Measurements from ENCODE around the gene PRTG. TPM values are rescaled to one million over a fixed set of nuclear protein-coding genes. Genes with fewer than 3 reads are reported as not detected.

Gene PRTG
- total and polyA plus RNA-seq, 12 donors, result 0.40 to 4.3 (median 2.8) TPM

GRCh38 chr15:55707951-55708350 is 35.0 kb downstream of the PRTG start:
- H3K27me3 ChIP-seq, result no peaks in the 10 kb centered on the region
- TF ChIP-seq POLR2A (IDR thresholded peaks at IDR 0.05) (no peak), CTCF (IDR thresholded peaks at IDR 0.05) (no peak)
- no peaks in the 10 kb centered on the region for H3K36me3 ChIP-seq (replicated peaks in 1 of 2)
- intact Hi-C loops (cut with DNase I), result no loop called here
- H3K27ac ChIP-seq, result no peak overlapping the region
- H3K4me3 ChIP-seq, result no peak overlapping the region
- 91 to 95% (median 92%) methylated on average over 4 of the region's 4 CpGs for WGBS, 4 donors
- DNase-seq, result no peak
- no peaks in the 10 kb centered on the region for H3K4me1 ChIP-seq (replicated peaks in 1 of 2)
- no peaks in the 10 kb centered on the region for H3K9me3 ChIP-seq (replicated peaks in 1 of 3)

- WGBS, 4 donors, result 91 to 94% (median 92%) methylated on average over 3 of the region's 3 CpGs
- Histone ChIP-seq H3K36me3 (replicated peaks in 1 of 2) (no peaks in the 10 kb centered on the region), H3K9me3 (replicated peaks in 1 of 3) (no peaks in the 10 kb centered on the region), H3K4me1 (replicated peaks in 1 of 2) (no peaks in the 10 kb centered on the region), H3K4me3 (no peak overlapping the region), H3K27ac (no peak overlapping the region), H3K27me3 (no peaks in the 10 kb centered on the region)
- intact Hi-C loops (cut with DNase I), result no loop called here
- TF ChIP-seq POLR2A (IDR thresholded peaks at IDR 0.05), result no peak
- TF ChIP-seq CTCF (IDR thresholded peaks at IDR 0.05), result no peak
- no peak for DNase-seq
Observed at GRCh38 chr15:55707518-55707917, 35.4 kb downstream of the PRTG start.

GRCh38 chr15:55703873-55704301 is 39.1 kb downstream of the PRTG start:
- H3K27ac ChIP-seq, result no peak overlapping the region
- H3K27me3 ChIP-seq, result no peaks in the 10 kb centered on the region
- H3K9me3 ChIP-seq (replicated peaks in 1 of 3), result no peaks in the 10 kb centered on the region
- 50 to 69% (median 60%) methylated on average over 2 of the region's 2 CpGs for WGBS, 4 donors
- no peak for DNase-seq
- H3K36me3 ChIP-seq (replicated peaks in 1 of 2), result no peaks in the 10 kb centered on the region
- no peaks in the 10 kb centered on the region for H3K4me1 ChIP-seq (replicated peaks in 1 of 2)
- no peak overlapping the region for H3K4me3 ChIP-seq
- no peak for TF ChIP-seq CTCF (IDR thresholded peaks at IDR 0.05)
- TF ChIP-seq POLR2A (IDR thresholded peaks at IDR 0.05), result no peak
- intact Hi-C loops (cut with DNase I), result no loop called here

- 94 to 98% (median 96%) methylated on average over 2 to 6 of the region's 6 CpGs for WGBS, 4 donors
- no peaks in the 10 kb centered on the region for H3K27me3 ChIP-seq
- no peak for TF ChIP-seq POLR2A (IDR thresholded peaks at IDR 0.05)
- TF ChIP-seq CTCF (IDR thresholded peaks at IDR 0.05), result no peak
- H3K4me1 ChIP-seq (replicated peaks in 1 of 2), result no peaks in the 10 kb centered on the region
- DNase-seq, result no peak
- no peaks in the 10 kb centered on the region for H3K9me3 ChIP-seq (replicated peaks in 1 of 3)
- intact Hi-C loops (cut with DNase I), result no loop called here
- no peaks in the 10 kb centered on the region for H3K36me3 ChIP-seq (replicated peaks in 1 of 2)
- H3K27ac ChIP-seq, result no peak overlapping the region
- no peak overlapping the region for H3K4me3 ChIP-seq
Observed at GRCh38 chr15:55700876-55701275, 42.1 kb downstream of the PRTG start.

All from adrenal gland (tissue), 12 donors.